HFFc6 (cell line): Measurements from ENCODE around the gene HBS1L. TPM values are rescaled to one million over a fixed set of nuclear protein-coding genes. Genes with fewer than 3 reads are reported as not detected.

Experiments used
- DNase-seq: peaks from one replicate; pipeline ENCODE4 v3.0.0-alpha.2; 2018
- H3K27ac Mint-ChIP-seq: 2 replicates; pipeline ENCODE4 v1.8.0; 2020; ENCODE audit warnings: mild to moderate bottlenecking, mixed read lengths
- H3K27me3 Mint-ChIP-seq: 2 replicates; pipeline ENCODE4 v1.8.0; 2021; ENCODE audit warnings: mild to moderate bottlenecking, moderate library complexity, mixed read lengths; ENCODE audit not compliant: insufficient read depth
- H3K36me3 Mint-ChIP-seq: 2 replicates; pipeline ENCODE4 v1.8.0; 2021; ENCODE audit warnings: low read depth, mixed read lengths
- H3K4me1 Mint-ChIP-seq: 2 replicates; pipeline ENCODE4 v1.8.0; 2020; ENCODE audit warnings: low read depth, mixed read lengths
- H3K4me3 Mint-ChIP-seq: 2 replicates; pipeline ENCODE4 v1.8.0; 2020; ENCODE audit warnings: mild to moderate bottlenecking, moderate library complexity, mixed read lengths
- H3K9me3 Mint-ChIP-seq: 2 replicates; pipeline ENCODE4 v1.8.0; 2020; ENCODE audit warnings: mild to moderate bottlenecking, mixed read lengths
- CTCF ChIP-seq: fragments of 200-600 bp; sonication (generic); IDR thresholded peaks from 2 replicates; pipeline ENCODE4 v1.5.0; 2021; ENCODE audit warnings: antibody characterized with exemption, mild to moderate bottlenecking
- total RNA-seq, 6 experiments: library from RNA; stranded (reverse); fragmentation: NEBNext Ultra II Directional; extraction: Animal tissue kit (Norgen Biotek cat#: 25700); gene quantifications; 2 replicates in 1 of 6; 3 replicates in 5 of 6; pipeline ENCODE4 v1.2.3, GENCODE V29; 2021

HBS1L gene
- total RNA-seq, 6 experiments from 2014 or later = 100 to 123 (median 107) TPM

DNA sequence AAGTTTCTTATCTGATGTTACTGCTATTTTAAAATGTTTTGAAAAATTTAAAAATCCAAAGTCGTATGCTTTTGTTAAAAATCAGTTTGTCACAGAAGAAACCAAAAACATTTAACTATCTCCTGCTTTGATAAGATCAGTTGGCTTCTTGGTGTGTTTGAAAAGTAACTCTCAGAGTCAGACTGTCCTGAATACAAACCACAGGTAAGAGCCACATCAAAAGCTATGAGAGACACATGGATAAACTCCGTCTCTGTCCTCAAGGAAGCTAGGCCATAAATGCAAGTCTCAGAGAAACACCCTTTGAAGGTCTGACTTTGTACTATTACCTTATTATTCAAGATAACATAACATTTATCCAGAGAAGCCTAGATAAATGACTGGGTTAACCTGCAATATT is 7.7 kb downstream of the HBS1L start:
- Mint-ChIP-seq H3K27ac (no peak overlapping the region), H3K27me3 (no peaks in the 10 kb centered on the region), H3K36me3 (peaks cover 17% of the 10 kb centered on the region; the same call in 1 of the 2 replicates), H3K9me3 (no peaks in the 10 kb centered on the region), H3K4me3 (no peak overlapping the region), H3K4me1 (peaks cover 40% of the 10 kb centered on the region)
- no peak for DNase-seq
- no peak for TF ChIP-seq CTCF

GRCh38 chr6:135044639-135045038 is 10.0 kb downstream of the HBS1L start:
- H3K36me3 Mint-ChIP-seq = peaks cover 17% of the 10 kb centered on the region; the same call in 1 of the 2 replicates
- H3K9me3 Mint-ChIP-seq = no peaks in the 10 kb centered on the region
- H3K4me1 Mint-ChIP-seq = peaks cover 32% of the 10 kb centered on the region
- no peaks in the 10 kb centered on the region for H3K27me3 Mint-ChIP-seq
- DNase-seq = no peak
- no peak overlapping the region for H3K27ac Mint-ChIP-seq
- no peak overlapping the region for H3K4me3 Mint-ChIP-seq
- TF ChIP-seq CTCF = no peak

GRCh38 chr6:135043846-135044245 is 10.8 kb downstream of the HBS1L start:
- DNase-seq = no peak
- H3K27ac Mint-ChIP-seq = no peak overlapping the region
- no peaks in the 10 kb centered on the region for H3K9me3 Mint-ChIP-seq
- H3K27me3 Mint-ChIP-seq = no peaks in the 10 kb centered on the region
- H3K36me3 Mint-ChIP-seq = peaks cover 15% of the 10 kb centered on the region; the same call in 1 of the 2 replicates
- no peak for TF ChIP-seq CTCF
- no peak overlapping the region for H3K4me3 Mint-ChIP-seq
- peaks cover 32% of the 10 kb centered on the region for H3K4me1 Mint-ChIP-seq

GRCh38 chr6:135043364-135043763 is 11.3 kb downstream of the HBS1L start:
- H3K4me1 Mint-ChIP-seq = peaks cover 32% of the 10 kb centered on the region

DNA sequence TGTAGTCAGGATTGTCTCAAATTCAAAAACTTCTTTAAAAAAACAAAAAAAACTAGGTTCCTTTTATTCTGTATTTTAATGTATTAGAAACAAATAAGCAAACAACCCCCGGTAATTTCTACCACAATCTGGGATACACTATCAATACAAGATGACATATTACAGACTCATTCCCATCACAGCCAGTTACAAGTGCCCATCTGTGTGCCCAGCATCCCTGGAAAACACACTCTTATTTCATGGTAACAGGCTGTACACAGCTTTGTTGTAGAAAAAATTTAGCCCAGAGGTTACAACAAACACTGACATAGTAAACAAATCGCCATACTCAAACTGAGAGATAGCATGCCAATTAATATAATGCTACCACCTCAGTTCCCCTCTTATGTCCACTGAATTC is 16.3 kb downstream of the HBS1L start:
- H3K4me1 Mint-ChIP-seq = peaks cover 6% of the 10 kb centered on the region; the same call in 1 of the 2 replicates
- no peak overlapping the region for H3K4me3 Mint-ChIP-seq
- H3K9me3 Mint-ChIP-seq = no peaks in the 10 kb centered on the region
- TF ChIP-seq CTCF = no peak
- DNase-seq = no peak
- no peak overlapping the region for H3K27ac Mint-ChIP-seq
- H3K36me3 Mint-ChIP-seq = peaks cover 15% of the 10 kb centered on the region
- H3K27me3 Mint-ChIP-seq = no peaks in the 10 kb centered on the region

More at GRCh38 chr6:135043364-135043763, 11.3 kb downstream of the HBS1L start:
- DNase-seq = no peak
- no peak for TF ChIP-seq CTCF
- Mint-ChIP-seq H3K27ac (no peak overlapping the region), H3K27me3 (no peaks in the 10 kb centered on the region), H3K9me3 (no peaks in the 10 kb centered on the region), H3K36me3 (peaks cover 10% of the 10 kb centered on the region; the same call in 1 of the 2 replicates), H3K4me3 (no peak overlapping the region)

GRCh38 chr6:135037541-135037940 is 17.1 kb downstream of the HBS1L start:
- no peak for DNase-seq
- Mint-ChIP-seq H3K4me1 (no peaks in the 10 kb centered on the region), H3K27me3 (no peaks in the 10 kb centered on the region), H3K36me3 (peaks cover 15% of the 10 kb centered on the region), H3K27ac (no peak overlapping the region), H3K4me3 (no peak overlapping the region), H3K9me3 (no peaks in the 10 kb centered on the region)
- TF ChIP-seq CTCF = no peak
